Spleen (tissue), 7 donors: ENCODE measurements around the gene ADAM8.

Experiments
- POLR2A ChIP-seq, 3 donors: fragments of 450-650 bp; IDR thresholded peaks; one replicate each; pipeline ENCODE4 v1.5.1; 2017; ENCODE audit warnings: antibody characterized with exemption in 3 of 3, mild to moderate bottlenecking in 1 of 3
- POLR2AphosphoS5 ChIP-seq, 3 donors: sonication (generic); formaldehyde crosslinking; IDR thresholded peaks; one replicate each; pipeline ENCODE4 v1.5.1; 2017; ENCODE audit warnings: antibody characterized with exemption in 3 of 3
- TF ChIP-seq, protein P1 (sequence below), 11 experiments: fragments of 200-600 bp in 7 of 11; fragments of 450-650 bp in 4 of 11; sonication (generic) in 4 of 11; IDR thresholded peaks in 8 of 11; conservative IDR thresholded peaks in 3 of 11; 1 replicate in 7 of 11; 2 replicates in 4 of 11; pipeline versions ENCODE4 v1.4.0 to v1.8.0; 2016 to 2021; ENCODE audit warnings: antibody characterized with exemption in 11 of 11, inconsistent platforms in 4 of 11, mild to moderate bottlenecking in 1 of 11
- donor health status: DM: no; HTN: no; CAD: no; lungs with moderate emphysema.
- donor health status: DM: no; HTN: no; CAD: no.
- donor health status: DM: no; HTN: no; CAD: no.

DNA sequence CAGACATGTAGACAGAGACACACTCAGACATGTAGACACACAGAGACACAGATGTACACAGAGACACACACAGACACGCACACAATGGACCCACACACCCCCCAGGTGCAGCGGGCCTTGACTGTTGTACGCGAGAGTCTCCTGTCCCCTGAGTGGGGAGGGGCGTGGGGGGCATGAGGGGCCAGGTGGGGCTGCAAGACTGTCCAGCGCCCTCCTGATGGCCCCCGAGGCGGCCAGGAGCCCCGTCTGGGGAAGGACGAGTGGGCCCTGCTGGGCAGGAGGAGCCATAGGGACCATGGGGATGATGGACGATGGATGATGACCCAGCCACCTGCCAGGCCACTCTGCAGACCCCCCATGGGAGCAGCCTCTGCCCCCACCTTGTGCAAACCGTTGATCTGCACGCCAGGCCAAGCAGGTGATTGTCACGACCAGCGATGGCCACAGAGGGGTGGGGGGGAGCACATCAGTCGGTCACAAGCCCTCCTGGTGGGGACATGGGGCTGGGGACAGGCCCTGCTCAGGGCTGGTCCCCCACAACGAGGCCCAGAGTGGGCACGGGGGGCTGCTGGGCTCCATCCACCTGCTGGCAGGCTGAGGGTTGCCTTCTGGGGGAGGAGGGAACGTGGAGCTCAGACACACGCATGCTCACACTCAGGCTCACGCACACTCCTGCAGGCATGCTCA, 27.4 kb downstream of the ADAM8 start:
- TF ChIP-seq, protein P1, sequence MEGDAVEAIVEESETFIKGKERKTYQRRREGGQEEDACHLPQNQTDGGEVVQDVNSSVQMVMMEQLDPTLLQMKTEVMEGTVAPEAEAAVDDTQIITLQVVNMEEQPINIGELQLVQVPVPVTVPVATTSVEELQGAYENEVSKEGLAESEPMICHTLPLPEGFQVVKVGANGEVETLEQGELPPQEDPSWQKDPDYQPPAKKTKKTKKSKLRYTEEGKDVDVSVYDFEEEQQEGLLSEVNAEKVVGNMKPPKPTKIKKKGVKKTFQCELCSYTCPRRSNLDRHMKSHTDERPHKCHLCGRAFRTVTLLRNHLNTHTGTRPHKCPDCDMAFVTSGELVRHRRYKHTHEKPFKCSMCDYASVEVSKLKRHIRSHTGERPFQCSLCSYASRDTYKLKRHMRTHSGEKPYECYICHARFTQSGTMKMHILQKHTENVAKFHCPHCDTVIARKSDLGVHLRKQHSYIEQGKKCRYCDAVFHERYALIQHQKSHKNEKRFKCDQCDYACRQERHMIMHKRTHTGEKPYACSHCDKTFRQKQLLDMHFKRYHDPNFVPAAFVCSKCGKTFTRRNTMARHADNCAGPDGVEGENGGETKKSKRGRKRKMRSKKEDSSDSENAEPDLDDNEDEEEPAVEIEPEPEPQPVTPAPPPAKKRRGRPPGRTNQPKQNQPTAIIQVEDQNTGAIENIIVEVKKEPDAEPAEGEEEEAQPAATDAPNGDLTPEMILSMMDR (IDR thresholded peaks at IDR 0.05 in 8 of 11, conservative IDR thresholded peaks at IDR 0.05 in 3 of 11) = no peak
- no peak for TF ChIP-seq POLR2AphosphoS5 (IDR thresholded peaks at IDR 0.05)
- no peak for TF ChIP-seq POLR2A (IDR thresholded peaks at IDR 0.05)
